Measurements from ENCODE around the gene NUDT7.

Gene NUDT7

GRCh38 chr16:77680496-77680895, 41.8 kb upstream of the NUDT7 start:
- TF ChIP-seq EZH2 (IDR thresholded peaks at IDR 0.05; ENCODE audit: borderline replicate concordance, low read length) (no peak), CTCF (IDR thresholded peaks at IDR 0.05; ENCODE audit: low read length) (no peak)
- Histone ChIP-seq H3K27ac (ENCODE audit: low read depth, low read length, poor library complexity, severe bottlenecking) (no peak overlapping the region), H3F3A (ENCODE audit: insufficient read depth, low read length) (no peaks in the 10 kb centered on the region), H3K79me2 (ENCODE audit: insufficient read depth, low read length) (no peaks in the 10 kb centered on the region), H3K4me1 (ENCODE audit: insufficient read depth, low read length, severe bottlenecking) (peaks cover 12% of the 10 kb centered on the region), H3K36me3 (ENCODE audit: insufficient read depth, low read length) (no peaks in the 10 kb centered on the region; the same call in 1 of the 2 replicates), H3K9me3 (ENCODE audit: low read length) (no peaks in the 10 kb centered on the region), H3K4me2 (ENCODE audit: low read length) (no peak overlapping the region), H3K9ac (ENCODE audit: low read length) (no peak overlapping the region), H2AFZ (ENCODE audit: low read length) (no peak overlapping the region), H3K4me3 (ENCODE audit: low read depth, low read length, poor library complexity, severe bottlenecking) (no peak overlapping the region), H4K20me1 (ENCODE audit: insufficient read depth, low read length) (no peaks in the 10 kb centered on the region), H3K27me3 (ENCODE audit: insufficient read depth, low read length) (no peaks in the 10 kb centered on the region), H3K9me2 (ENCODE audit: low read depth, low read length) (no peaks in the 10 kb centered on the region)

GRCh38 chr16:77682586-77682985, 39.7 kb upstream of the NUDT7 start:
- H2AFZ ChIP-seq (ENCODE audit: low read length) = no peak overlapping the region
- H3K27ac ChIP-seq (ENCODE audit: low read depth, low read length, poor library complexity, severe bottlenecking) = no peak overlapping the region
- H3K9me2 ChIP-seq (ENCODE audit: low read depth, low read length) = no peaks in the 10 kb centered on the region
- no peak overlapping the region for H3K4me2 ChIP-seq (ENCODE audit: low read length)
- no peaks in the 10 kb centered on the region for H3F3A ChIP-seq (ENCODE audit: insufficient read depth, low read length)
- no peak overlapping the region for H3K4me3 ChIP-seq (ENCODE audit: low read depth, low read length, poor library complexity, severe bottlenecking)
- H3K27me3 ChIP-seq (ENCODE audit: insufficient read depth, low read length) = no peaks in the 10 kb centered on the region
- H4K20me1 ChIP-seq (ENCODE audit: insufficient read depth, low read length) = no peaks in the 10 kb centered on the region
- no peaks in the 10 kb centered on the region for H3K9me3 ChIP-seq (ENCODE audit: low read length)
- no peak for TF ChIP-seq CTCF (IDR thresholded peaks at IDR 0.05; ENCODE audit: low read length)
- TF ChIP-seq EZH2 (IDR thresholded peaks at IDR 0.05; ENCODE audit: borderline replicate concordance, low read length) = no peak
- H3K36me3 ChIP-seq (ENCODE audit: insufficient read depth, low read length) = no peaks in the 10 kb centered on the region; the same call in 1 of the 2 replicates
- no peak overlapping the region for H3K9ac ChIP-seq (ENCODE audit: low read length)
- no peaks in the 10 kb centered on the region for H3K79me2 ChIP-seq (ENCODE audit: insufficient read depth, low read length)
- peaks cover 12% of the 10 kb centered on the region for H3K4me1 ChIP-seq (ENCODE audit: insufficient read depth, low read length, severe bottlenecking)

GRCh38 chr16:77683397-77684180, 38.7 kb upstream of the NUDT7 start:
- Histone ChIP-seq H3K9me3 (ENCODE audit: low read length) (no peaks in the 10 kb centered on the region), H2AFZ (ENCODE audit: low read length) (no peak overlapping the region), H3K4me3 (ENCODE audit: low read depth, low read length, poor library complexity, severe bottlenecking) (no peak overlapping the region), H3K79me2 (ENCODE audit: insufficient read depth, low read length) (no peaks in the 10 kb centered on the region), H3K27me3 (ENCODE audit: insufficient read depth, low read length) (no peaks in the 10 kb centered on the region), H4K20me1 (ENCODE audit: insufficient read depth, low read length) (no peaks in the 10 kb centered on the region), H3K4me1 (ENCODE audit: insufficient read depth, low read length, severe bottlenecking) (peaks cover 12% of the 10 kb centered on the region), H3K4me2 (ENCODE audit: low read length) (no peak overlapping the region), H3F3A (ENCODE audit: insufficient read depth, low read length) (no peaks in the 10 kb centered on the region), H3K27ac (ENCODE audit: low read depth, low read length, poor library complexity, severe bottlenecking) (no peak overlapping the region), H3K36me3 (ENCODE audit: insufficient read depth, low read length) (no peaks in the 10 kb centered on the region; the same call in 1 of the 2 replicates), H3K9ac (ENCODE audit: low read length) (no peak overlapping the region), H3K9me2 (ENCODE audit: low read depth, low read length) (no peaks in the 10 kb centered on the region)
- TF ChIP-seq EZH2 (IDR thresholded peaks at IDR 0.05; ENCODE audit: borderline replicate concordance, low read length) (no peak), CTCF (IDR thresholded peaks at IDR 0.05; ENCODE audit: low read length) (no peak)

All from OCI-LY1 (cell line).